K562 (cell line): ENCODE results near the gene SLC1A4.

Experiments
- CBX2 ChIP-seq: fragments of 200-600 bp; sonication (generic); IDR thresholded peaks from one replicate; pipeline ENCODE4 v1.6.1; 2012; ENCODE audit warnings: mild to moderate bottlenecking, low read length, inconsistent platforms; ENCODE audit not compliant: insufficient read depth, poor library complexity, severe bottlenecking
- CHD4 ChIP-seq: fragments of 200-600 bp; sonication (generic); IDR thresholded peaks from 3 replicates; pipeline ENCODE4 v1.6.1; 2012; ENCODE audit warnings: low read depth, mild to moderate bottlenecking, mixed read lengths, low read length, inconsistent platforms; ENCODE audit not compliant: insufficient read depth, insufficient replicate concordance, poor library complexity, severe bottlenecking
- FOXA3 ChIP-seq, 2 experiments: fragments of 450-650 bp in 1 of 2; sonication (generic) in 1 of 2; formaldehyde crosslinking; IDR thresholded peaks in 1 of 2; conservative IDR thresholded peaks in 1 of 2; 2 replicates each; pipeline versions ENCODE4 v1.4.0 to v1.8.0; 2020 to 2022; ENCODE audit warnings: mild to moderate bottlenecking in 2 of 2, missing genetic modification reagents in 1 of 2
- JUNB ChIP-seq: fragments of 450-650 bp; formaldehyde crosslinking; conservative IDR thresholded peaks from 2 replicates; pipeline ENCODE4 v1.4.0; 2020; ENCODE audit warnings: mild to moderate bottlenecking
- MEIS2 ChIP-seq: fragments of 450-650 bp; IDR thresholded peaks from 2 replicates; pipeline ENCODE4 v1.6.1; 2014; ENCODE audit warnings: mild to moderate bottlenecking; ENCODE audit not compliant: partially characterized antibody
- NFE2L1 ChIP-seq: fragments of 450-650 bp; IDR thresholded peaks from 2 replicates; pipeline ENCODE4 v1.6.1; 2016; ENCODE audit warnings: missing genetic modification characterization, low read depth, mild to moderate bottlenecking, missing compliant biosample characterization, moderate library complexity, borderline replicate concordance
- SMARCA5 ChIP-seq: fragments of 450-650 bp; IDR thresholded peaks from 2 replicates; pipeline ENCODE4 v1.6.1; 2016
- ZNF24 ChIP-seq: fragments of 450-650 bp; IDR thresholded peaks from 2 replicates; pipeline ENCODE4 v1.6.1; 2016
- TF ChIP-seq, protein P1 (sequence below): sonication (generic); formaldehyde crosslinking; IDR thresholded peaks from 2 replicates; pipeline ENCODE4 v1.8.1; 2022; ENCODE audit warnings: missing genetic modification reagents
- TF ChIP-seq, protein P2 (sequence below), 3 experiments: IDR thresholded peaks in 2 of 3; conservative IDR thresholded peaks in 1 of 3; 2 replicates each; pipeline ENCODE4 v1.5.1; 2011 to 2012; ENCODE audit warnings: low read length in 3 of 3, mild to moderate bottlenecking in 3 of 3, control low read depth in 2 of 3, improper control_type of control experiment in 1 of 3, inconsistent platforms in 1 of 3, low read depth in 1 of 3, mixed read lengths in 1 of 3, moderate library complexity in 1 of 3; ENCODE audit not compliant: insufficient read depth in 2 of 3

DNA sequence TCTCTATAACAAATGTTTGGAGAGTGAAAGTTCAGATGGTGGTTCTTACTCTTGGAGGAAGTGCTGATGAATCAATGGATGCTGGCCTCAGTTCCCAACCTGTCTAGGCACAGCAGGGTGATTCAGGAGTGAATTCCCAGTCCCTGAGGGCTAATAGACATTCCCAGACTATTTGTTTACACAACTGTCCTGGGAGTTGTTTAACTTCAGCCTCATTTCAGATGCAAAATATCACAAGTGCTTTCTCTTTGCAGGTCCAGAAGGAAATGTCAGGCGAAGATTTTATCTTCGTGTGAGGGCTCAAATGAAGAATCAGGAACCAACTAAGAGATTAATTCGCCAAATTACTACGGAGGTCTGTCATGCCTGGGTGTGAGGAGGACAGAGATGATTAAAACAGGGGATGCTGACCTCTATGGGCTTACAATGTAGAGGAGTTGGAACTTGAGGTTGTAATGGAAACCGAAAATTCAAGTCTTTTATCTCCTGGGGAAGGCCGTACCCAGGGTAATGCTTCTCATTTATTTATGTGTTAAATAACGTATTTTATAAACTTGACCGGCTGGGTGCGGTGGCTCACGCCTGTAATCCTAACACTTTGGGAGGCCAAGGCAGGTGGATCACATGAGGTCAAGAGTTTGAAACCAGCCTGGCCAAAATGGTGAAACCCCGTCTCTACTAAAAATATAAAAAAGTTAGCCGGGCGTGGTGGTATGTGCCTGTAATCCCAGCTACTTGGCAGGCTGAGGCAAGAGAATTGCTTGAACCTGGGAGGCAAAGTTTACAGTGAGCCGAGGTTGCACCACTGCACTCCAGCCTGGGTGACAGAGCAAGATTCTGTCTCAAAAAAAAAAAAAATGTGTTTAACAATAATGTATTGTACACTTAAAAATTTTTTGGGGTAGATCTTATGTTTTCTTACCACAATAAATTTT lies 38.7 kb upstream of the SLC1A4 start:
- TF ChIP-seq NFE2L1 (tag) (no peak), CHD4 (no peak), SMARCA5 (no peak), ZNF24 (no peak), JUNB (CRISPR knock-in tag) (no peak), CBX2 (no peak), MEIS2 (no peak), FOXA3 (CRISPR knock-in tag; conservative IDR thresholded peaks at IDR 0.05 in 1 of 2, IDR thresholded peaks at IDR 0.05 in 1 of 2) (no peak)
- TF ChIP-seq, protein P1, sequence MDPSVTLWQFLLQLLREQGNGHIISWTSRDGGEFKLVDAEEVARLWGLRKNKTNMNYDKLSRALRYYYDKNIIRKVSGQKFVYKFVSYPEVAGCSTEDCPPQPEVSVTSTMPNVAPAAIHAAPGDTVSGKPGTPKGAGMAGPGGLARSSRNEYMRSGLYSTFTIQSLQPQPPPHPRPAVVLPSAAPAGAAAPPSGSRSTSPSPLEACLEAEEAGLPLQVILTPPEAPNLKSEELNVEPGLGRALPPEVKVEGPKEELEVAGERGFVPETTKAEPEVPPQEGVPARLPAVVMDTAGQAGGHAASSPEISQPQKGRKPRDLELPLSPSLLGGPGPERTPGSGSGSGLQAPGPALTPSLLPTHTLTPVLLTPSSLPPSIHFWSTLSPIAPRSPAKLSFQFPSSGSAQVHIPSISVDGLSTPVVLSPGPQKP (CRISPR knock-in tag): no peak
- TF ChIP-seq, protein P2, sequence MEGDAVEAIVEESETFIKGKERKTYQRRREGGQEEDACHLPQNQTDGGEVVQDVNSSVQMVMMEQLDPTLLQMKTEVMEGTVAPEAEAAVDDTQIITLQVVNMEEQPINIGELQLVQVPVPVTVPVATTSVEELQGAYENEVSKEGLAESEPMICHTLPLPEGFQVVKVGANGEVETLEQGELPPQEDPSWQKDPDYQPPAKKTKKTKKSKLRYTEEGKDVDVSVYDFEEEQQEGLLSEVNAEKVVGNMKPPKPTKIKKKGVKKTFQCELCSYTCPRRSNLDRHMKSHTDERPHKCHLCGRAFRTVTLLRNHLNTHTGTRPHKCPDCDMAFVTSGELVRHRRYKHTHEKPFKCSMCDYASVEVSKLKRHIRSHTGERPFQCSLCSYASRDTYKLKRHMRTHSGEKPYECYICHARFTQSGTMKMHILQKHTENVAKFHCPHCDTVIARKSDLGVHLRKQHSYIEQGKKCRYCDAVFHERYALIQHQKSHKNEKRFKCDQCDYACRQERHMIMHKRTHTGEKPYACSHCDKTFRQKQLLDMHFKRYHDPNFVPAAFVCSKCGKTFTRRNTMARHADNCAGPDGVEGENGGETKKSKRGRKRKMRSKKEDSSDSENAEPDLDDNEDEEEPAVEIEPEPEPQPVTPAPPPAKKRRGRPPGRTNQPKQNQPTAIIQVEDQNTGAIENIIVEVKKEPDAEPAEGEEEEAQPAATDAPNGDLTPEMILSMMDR (IDR thresholded peaks at IDR 0.05 in 2 of 3, conservative IDR thresholded peaks at IDR 0.05 in 1 of 3; ENCODE audit: insufficient read depth in 2 of 3, low read depth in 1 of 3, low read length in 3 of 3): no peak
